Stimulated activated naive CD4-positive, alpha-beta T cell treated with Interleukin-2 at 50 U/mL for 16 hours (primary cell): Measurements from ENCODE around the gene CDK2AP2.
"Not testable (repeated sequence)": the region's sequence is repeated elsewhere in the genome, so short reads cannot be mapped to it uniquely, and the experiment has no call there.

Source experiments
- DNase-seq: peaks from one replicate; lab custom pipeline; 2025; lab: John Stamatoyannopoulos, UW

CDK2AP2 gene

GRCh38 chr11:67489885-67490726 lies 17.9 kb downstream of the CDK2AP2 start:
- no peak for DNase-seq

DNA sequence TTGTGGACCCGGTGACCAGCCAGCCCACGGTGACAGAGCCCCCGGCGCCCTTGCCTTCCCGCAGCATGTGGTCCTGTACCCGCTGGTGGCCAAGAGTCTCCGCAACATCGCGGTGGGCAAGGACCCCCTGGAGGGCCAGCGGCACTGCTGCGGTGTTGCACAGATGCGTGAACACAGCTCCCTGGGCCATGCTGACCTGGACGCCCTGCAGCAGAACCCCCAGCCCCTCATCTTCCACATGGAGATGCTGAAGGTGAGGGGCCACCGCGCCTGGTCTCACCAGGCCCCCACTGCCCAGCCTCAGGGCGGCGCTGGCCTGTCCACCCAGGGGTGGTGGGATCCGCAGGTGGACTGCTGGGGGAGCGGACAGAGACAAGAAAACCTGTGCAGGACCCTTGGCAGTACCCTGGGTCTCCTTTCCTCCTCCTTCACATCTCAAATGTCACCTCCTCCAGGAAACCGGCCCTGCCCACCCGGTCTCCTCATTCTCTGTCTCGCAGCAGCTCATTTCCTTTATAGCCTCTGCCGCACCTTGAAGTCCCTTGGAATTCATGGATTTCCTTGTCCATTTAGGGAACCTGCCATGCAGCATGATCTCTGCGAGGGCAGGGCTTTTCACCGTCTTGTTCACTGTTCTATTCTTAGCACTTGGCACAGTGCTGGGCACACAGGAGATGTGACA lies 18.6 kb downstream of the CDK2AP2 start:
- DNase-seq = no peak

DNA sequence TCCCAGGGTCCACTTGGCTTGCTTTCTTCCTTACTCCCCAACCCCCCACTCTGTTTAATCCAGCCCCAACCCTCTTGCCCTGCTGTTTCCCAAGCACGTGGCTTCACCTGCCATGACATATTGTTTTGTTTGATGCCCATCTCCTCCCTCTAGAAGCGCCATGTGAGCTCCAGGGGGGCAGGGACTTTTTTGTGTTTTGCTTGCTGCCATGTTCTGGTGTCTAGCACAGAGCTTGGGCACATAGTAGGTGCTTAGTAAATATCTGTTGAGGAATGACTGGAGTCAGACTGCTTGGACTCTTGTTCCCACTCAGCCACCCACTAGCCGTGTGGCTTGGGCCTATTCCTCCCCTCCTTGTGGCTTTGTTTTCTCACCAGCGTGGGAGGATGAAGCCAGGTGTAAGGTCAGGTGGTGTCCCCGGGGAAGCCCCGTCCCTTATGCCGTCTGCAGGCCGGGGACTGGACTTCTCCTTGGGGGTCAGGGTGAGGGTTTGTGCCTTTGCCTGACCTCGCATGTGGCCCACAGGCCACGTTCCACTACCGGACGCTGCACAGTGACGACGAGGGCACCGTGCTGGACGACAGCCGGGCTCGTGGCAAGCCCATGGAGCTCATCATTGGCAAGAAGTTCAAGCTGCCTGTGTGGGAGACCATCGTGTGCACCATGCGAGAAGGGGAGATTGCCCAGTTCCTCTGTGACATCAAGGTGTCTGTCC lies 21.3 kb downstream of the CDK2AP2 start:
- peak; percentile 45 for DNase-seq

GRCh38 chr11:67485873-67486361 lies 22.0 kb downstream of the CDK2AP2 start:
- DNase-seq = peak; percentile 20

- DNase-seq = peak; percentile 61
Measured at GRCh38 chr11:67484847-67485311, 23.1 kb downstream of the CDK2AP2 start.

GRCh38 chr11:67483831-67484665 lies 23.9 kb downstream of the CDK2AP2 start:
- DNase-seq = peak; percentile 41

DNA sequence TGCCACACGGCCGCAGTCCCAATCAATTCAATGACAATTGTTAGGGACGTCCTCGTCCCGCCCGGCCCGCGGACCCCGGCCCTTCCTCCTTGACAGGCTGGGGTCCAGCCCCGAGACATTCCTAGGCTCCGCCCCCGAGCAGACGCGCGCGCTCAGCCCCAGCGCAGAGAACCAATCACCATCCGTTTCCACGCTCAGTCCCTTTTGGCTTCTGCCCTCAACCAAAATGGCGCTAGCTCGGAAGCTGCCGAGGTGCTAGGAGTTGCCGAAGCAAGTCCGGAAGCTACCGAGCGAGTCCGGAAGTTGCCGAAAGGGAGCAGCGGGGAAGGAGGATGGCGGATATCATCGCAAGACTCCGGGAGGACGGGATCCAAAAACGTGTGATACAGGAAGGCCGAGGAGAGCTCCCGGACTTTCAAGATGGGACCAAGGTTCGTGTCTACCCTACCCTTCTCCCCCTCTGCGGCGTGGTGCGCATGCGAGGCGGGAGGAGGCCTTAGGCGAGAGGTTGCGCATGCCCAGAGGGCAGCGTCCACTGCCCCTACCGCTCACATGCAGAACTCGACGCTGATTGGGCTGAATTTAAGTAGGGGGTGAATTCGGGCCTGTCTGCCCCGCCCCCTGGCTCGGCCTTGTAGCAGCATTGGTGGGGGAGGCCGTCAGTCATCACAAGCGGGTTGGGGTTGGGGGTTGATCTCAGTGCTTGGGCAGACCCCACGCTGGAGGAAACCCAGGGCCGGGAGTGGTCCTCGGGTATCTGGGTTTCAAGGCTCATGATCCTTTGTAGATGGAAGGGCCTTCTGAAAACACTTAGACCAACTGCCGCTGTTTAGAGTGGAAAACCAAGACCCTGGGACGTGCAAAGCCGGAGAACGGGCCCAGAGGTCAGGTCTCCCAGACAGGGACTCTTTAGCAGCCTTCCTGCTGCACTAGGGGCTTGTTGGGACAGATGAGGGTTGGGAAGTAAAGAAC lies 24.8 kb downstream of the CDK2AP2 start, which contains the start of gene AIP:
Gene AIP, plus strand, starts transcription at position 200 of the 972 bp plus-strand sequence. Its CDS starts 133 bp downstream, at position 333.
- peak; percentile 98 for DNase-seq

- no peak for DNase-seq
Measured at GRCh38 chr11:67482275-67482826, 25.6 kb downstream of the CDK2AP2 start.

- not testable (repeated sequence) for DNase-seq
Measured at GRCh38 chr11:67477344-67478050, 30.5 kb downstream of the CDK2AP2 start.

DNA sequence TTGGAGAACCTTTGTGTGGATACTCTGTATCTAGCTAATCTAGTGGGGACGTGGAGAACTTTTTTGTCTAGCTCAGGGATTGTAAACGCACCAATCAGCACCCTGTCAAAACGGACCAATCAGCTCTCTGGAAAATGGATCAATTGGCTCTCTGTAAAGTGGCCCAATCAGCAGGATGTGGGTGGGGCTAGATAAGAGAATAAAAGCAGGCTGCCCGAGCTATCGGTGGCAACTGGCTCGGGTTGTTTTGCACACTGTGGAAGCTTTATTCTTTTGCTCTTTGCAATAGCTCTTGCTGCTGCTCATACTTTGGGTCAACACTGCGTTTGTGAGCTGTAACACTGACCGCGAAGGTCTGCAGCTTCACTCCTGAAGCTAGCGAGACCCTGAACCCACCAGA lies 31.3 kb downstream of the CDK2AP2 start:
- not testable (repeated sequence) for DNase-seq

DNA sequence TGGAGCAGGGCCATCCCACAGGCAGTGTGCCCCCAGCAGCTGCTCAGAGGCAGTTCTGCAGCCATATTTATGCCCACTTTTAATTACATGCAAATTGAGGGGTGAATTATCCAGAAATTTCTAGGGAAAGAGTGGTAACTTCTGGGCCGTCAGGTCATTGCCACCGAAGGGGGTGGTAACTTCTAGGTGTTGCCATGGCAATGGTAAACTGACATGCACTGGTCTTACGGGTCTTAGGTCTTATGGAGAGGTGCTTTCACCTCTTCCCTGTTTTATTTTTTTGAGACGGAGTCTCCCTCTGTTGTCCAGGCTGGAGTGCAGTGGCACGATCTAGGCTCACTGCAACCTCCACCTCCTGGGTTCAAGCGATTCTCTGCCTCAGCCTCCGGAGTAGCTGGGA lies 35.1 kb downstream of the CDK2AP2 start:
- DNase-seq = no peak

- DNase-seq = no peak
Measured at GRCh38 chr11:67470337-67471002, 37.5 kb downstream of the CDK2AP2 start.

DNA sequence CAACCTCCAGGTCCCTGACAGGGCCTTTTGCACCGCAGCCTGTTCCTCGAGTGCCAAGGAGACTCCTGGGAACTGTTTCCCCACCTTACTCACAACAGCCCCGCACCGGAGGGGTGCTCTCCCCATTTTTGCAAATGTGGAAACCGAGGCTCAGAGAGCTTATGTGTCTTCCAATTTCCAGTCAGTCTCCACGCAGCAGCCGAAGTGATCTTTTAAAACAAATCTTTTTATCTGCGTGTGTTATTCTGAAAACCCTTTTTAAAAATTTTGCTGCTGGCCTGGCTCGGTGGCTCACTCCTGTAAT lies 38.5 kb downstream of the CDK2AP2 start:
- no peak for DNase-seq

DNA sequence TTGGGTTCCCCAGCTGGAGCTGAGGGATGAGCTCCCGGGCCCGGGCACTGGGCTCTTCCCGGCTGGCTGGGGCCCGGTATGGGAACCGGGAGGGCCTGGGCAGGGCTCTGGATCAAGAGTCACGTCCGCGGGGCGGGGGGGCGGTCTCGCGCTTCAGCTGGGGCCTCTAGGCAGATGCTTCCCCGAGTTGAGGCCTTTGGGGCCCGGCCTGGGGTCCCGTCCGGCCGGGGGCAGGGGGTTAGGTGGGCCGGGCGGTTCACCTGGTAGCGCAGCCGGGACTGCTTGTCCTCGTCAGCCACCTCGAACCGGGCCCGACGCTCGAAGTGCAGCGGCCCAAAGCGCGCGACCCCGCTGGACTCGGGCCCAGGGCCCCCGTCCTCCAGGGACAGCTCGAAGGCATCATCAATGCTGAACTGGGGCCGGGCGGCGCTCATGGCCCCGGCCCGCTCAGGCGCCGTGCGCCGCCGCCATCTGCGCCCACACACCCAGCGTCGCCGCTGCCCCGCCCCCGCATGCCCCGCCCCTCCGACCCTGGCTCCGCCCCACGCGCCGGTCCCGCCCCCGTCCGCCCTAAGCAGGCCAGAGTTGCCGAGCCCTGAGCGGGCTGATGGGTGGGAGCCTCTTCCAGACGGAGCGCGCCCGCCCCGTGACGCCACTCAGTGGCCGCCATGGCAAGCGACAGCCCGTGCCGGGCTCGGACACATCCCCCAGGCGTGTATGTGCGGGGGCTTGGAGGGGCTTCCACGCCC lies 39.0 kb downstream of the CDK2AP2 start, which contains the start of gene TMEM134:
Gene TMEM134, minus strand, starts transcription at position 493 of the 749 bp plus-strand sequence. Its CDS starts 59 bp downstream, at position 434.
- DNase-seq = peak; percentile 91

DNA sequence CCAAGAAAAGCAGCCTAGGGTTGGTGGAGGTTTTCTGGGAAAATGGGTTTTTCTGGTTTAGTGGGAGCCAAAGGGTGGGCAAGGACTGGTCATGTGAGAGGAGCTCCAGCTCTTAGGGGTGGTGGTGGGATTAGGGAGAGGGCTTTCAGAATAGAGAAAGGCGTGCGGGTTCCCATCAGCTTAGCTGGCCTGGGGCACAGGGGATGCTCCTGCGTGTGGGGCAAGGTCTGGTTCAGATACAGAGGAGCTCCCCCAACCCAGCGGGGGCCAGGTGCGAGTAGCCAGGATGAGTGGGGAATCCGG lies 39.6 kb downstream of the CDK2AP2 start:
- DNase-seq = no peak

DNA sequence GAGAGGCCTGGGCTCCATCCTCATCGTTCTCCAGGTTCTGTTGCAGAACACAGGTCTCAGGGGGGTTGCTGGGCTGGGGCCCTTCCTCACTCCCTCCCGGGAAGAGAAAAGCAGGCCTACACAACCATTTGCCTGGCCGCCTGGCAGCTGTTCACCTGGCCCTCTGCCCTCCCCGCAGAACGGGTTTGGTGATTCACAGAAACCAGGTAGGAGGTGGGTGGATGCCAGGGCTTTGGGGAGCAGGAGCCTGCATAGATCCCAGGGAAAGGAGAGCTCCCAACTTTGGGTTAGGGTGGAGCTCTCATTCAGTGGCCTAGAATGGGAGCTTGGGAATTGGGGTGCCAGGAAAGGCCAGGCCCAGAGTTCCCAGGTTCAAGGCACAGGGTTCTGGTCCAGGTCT lies 39.9 kb downstream of the CDK2AP2 start:
- DNase-seq = peak; percentile 5

DNA sequence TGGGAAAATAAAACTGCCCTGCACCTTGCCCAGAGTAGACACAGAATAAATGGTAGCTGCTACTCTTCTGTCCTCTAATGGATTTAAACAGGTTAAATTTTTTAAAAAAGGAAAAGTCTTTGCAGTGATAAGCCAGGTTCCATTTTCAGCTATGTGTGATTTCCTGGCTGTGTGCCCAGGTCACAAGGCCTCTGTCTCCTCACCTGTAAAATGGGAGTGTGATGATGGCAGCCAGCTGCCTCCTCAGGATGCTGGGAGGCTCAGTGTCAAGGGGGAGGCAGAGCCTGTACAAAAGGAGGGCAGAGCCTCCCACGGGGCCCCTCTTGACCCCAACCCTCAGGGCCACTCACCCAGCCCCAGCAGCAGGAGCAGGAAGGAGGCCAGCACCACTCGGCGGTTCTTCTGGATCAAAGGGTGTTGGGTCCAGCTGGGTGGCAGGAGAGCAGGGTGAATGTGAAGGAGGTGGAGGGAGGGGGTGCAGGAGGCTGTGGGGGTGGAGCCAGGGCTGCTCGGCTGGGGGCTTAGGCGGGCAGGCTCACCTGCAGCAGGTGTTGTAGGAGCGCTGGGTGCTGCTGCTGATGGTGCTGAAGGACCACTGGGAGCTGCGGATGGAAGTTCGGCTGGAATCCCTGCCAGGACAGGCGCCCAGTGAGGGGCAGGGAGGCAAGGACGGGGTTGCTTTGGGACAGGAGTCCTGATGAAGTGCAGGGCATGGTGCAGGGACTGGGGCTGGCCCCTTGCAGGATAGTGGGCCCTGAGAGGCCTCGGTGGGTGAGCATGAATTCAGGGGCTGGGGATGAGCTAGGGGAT lies 40.8 kb downstream of the CDK2AP2 start:
- DNase-seq = no peak
